ENCODE results near the gene TTI1. TPM values are rescaled to one million over a fixed set of nuclear protein-coding genes. Genes with fewer than 3 reads are reported as not detected.

The TTI1 gene
- total RNA-seq, 1 experiment from 2014 or later = 38.3 TPM

DNA sequence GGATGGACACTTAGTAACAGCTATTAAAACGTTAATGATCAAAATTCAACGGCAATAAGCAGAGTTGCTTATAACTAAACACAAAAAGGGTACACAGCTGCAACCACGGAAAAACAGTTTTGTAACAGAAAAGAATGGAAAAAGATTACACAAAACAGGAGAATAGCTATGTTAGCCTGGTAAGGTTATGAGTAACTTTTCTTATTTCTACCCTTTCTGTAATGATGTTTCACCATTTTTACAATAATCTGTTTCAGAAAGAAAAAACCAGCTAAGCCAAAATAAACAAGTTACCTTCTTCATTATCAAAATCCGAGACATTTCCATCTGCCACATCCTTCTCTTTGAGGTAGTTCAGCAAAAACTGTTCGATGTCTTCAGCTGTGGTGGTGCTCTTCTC, 27.4 kb downstream of the TTI1 start:
- Histone ChIP-seq H3K27ac (ENCODE audit: low read length) (no peak overlapping the region), H3K27me3 (ENCODE audit: low read length) (no peaks in the 10 kb centered on the region), H2AFZ (ENCODE audit: low read length) (no peak overlapping the region), H3K4me2 (ENCODE audit: low read depth, low read length, poor library complexity, severe bottlenecking) (no peak overlapping the region), H3K79me2 (ENCODE audit: low read length) (peaks cover 54% of the 10 kb centered on the region), H3K4me3 (ENCODE audit: low read length) (no peak overlapping the region), H3K9me2 (replicated peaks; ENCODE audit: insufficient read depth, low read length) (no peaks in the 10 kb centered on the region), H3K9me3 (ENCODE audit: low read length) (no peaks in the 10 kb centered on the region), H4K20me1 (ENCODE audit: insufficient read depth, low read depth, low read length) (peaks cover 21% of the 10 kb centered on the region), H3K9ac (ENCODE audit: low read length) (no peak overlapping the region), H3K36me3 (ENCODE audit: insufficient read depth, low read length) (peaks cover 21% of the 10 kb centered on the region), H3K4me1 (ENCODE audit: low read length) (peaks cover 13% of the 10 kb centered on the region)
- DNase-seq = no peak

- Histone ChIP-seq H3K4me3 (ENCODE audit: low read length) (no peak overlapping the region), H3K9me3 (ENCODE audit: low read length) (no peaks in the 10 kb centered on the region), H3K27me3 (ENCODE audit: low read length) (no peaks in the 10 kb centered on the region), H3K9ac (ENCODE audit: low read length) (no peak overlapping the region), H2AFZ (ENCODE audit: low read length) (no peak overlapping the region), H3K79me2 (ENCODE audit: low read length) (peaks cover 41% of the 10 kb centered on the region), H4K20me1 (ENCODE audit: insufficient read depth, low read depth, low read length) (peaks cover 22% of the 10 kb centered on the region), H3K4me1 (ENCODE audit: low read length) (peaks cover 13% of the 10 kb centered on the region), H3K4me2 (ENCODE audit: low read depth, low read length, poor library complexity, severe bottlenecking) (no peak overlapping the region), H3K9me2 (replicated peaks; ENCODE audit: insufficient read depth, low read length) (no peaks in the 10 kb centered on the region), H3K36me3 (ENCODE audit: insufficient read depth, low read length) (peaks cover 24% of the 10 kb centered on the region), H3K27ac (ENCODE audit: low read length) (no peak overlapping the region)
- DNase-seq = no peak
Observed at GRCh38 chr20:38004416-38004815, 28.8 kb downstream of the TTI1 start.

GRCh38 chr20:38002422-38002821, 30.8 kb downstream of the TTI1 start:
- no peak overlapping the region for H3K9ac ChIP-seq (ENCODE audit: low read length)
- H3K27me3 ChIP-seq (ENCODE audit: low read length) = no peaks in the 10 kb centered on the region
- peaks cover 22% of the 10 kb centered on the region for H3K79me2 ChIP-seq (ENCODE audit: low read length)
- no peak for DNase-seq
- H3K4me3 ChIP-seq (ENCODE audit: low read length) = no peak overlapping the region
- no peak overlapping the region for H3K4me2 ChIP-seq (ENCODE audit: low read depth, low read length, poor library complexity, severe bottlenecking)
- peaks cover 2% of the 10 kb centered on the region for H3K4me1 ChIP-seq (ENCODE audit: low read length)
- H3K27ac ChIP-seq (ENCODE audit: low read length) = no peak overlapping the region
- no peak overlapping the region for H2AFZ ChIP-seq (ENCODE audit: low read length)
- H3K36me3 ChIP-seq (ENCODE audit: insufficient read depth, low read length) = peaks cover 36% of the 10 kb centered on the region
- H3K9me2 ChIP-seq (replicated peaks; ENCODE audit: insufficient read depth, low read length) = no peaks in the 10 kb centered on the region
- H4K20me1 ChIP-seq (ENCODE audit: insufficient read depth, low read depth, low read length) = peaks cover 9% of the 10 kb centered on the region; the same call in 1 of the 2 replicates
- no peaks in the 10 kb centered on the region for H3K9me3 ChIP-seq (ENCODE audit: low read length)

DNA sequence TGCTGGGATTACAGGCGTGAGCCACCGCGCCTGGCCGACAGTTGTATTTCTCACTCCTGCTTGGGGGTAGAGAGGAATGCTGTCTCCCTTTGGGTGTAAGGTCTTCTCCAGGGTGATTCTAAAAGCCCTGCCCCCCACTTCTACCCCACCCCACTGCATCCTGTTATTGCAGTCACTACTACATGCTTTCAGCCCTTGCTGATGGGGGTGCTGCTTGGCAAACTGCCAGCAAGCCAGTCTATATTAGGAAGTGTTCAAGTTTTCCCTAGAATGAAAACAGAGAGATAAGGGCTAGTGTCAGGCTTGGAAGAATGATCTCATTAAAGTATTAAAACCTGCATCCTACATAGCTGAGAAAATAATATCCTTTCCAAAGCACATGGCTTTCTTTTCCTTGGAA, 31.3 kb downstream of the TTI1 start:
- Histone ChIP-seq H3K36me3 (ENCODE audit: insufficient read depth, low read length) (peaks cover 38% of the 10 kb centered on the region), H3K9me3 (ENCODE audit: low read length) (no peaks in the 10 kb centered on the region), H2AFZ (ENCODE audit: low read length) (no peak overlapping the region), H3K4me1 (ENCODE audit: low read length) (no peaks in the 10 kb centered on the region), H3K79me2 (ENCODE audit: low read length) (peaks cover 18% of the 10 kb centered on the region), H3K9ac (ENCODE audit: low read length) (no peak overlapping the region), H3K27me3 (ENCODE audit: low read length) (no peaks in the 10 kb centered on the region), H3K4me3 (ENCODE audit: low read length) (no peak overlapping the region), H3K9me2 (replicated peaks; ENCODE audit: insufficient read depth, low read length) (no peaks in the 10 kb centered on the region), H3K27ac (ENCODE audit: low read length) (no peak overlapping the region), H4K20me1 (ENCODE audit: insufficient read depth, low read depth, low read length) (peaks cover 9% of the 10 kb centered on the region; the same call in 1 of the 2 replicates), H3K4me2 (ENCODE audit: low read depth, low read length, poor library complexity, severe bottlenecking) (no peak overlapping the region)
- DNase-seq = no peak

DNA sequence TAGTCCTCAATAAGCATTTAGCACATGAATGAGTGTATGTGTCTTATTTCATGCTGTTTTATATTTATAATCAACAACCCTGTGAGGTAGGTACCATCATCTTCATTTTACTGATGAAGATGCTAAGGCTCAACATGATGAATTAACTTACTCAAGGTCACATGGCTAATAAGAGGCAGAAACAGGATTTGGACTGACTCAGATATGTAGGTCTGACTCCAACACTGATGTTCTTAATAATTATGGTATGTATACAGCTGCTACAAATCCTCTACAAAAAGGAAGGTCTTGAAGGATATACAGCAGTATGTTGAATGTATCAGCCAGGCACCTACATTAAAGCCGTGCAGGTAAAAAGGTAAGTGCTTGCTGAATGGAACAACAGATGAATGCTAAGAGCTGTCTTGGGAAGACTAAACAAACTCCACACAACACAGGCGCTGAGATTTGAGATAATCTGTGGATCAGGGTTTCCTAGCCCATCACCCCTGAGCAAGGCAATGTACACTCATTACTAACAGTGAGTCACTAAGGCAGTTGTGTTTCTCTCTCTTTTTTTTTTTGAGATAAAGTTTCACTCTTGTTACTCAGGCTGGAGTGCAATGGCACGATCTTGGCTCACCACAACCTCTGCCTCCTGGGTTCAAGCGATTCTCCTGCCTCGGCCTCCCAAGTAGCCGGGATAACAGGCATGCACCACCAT, 31.9 kb downstream of the TTI1 start:
- peaks cover 11% of the 10 kb centered on the region; the same call in 1 of the 2 replicates for H3K79me2 ChIP-seq (ENCODE audit: low read length)
- H3K36me3 ChIP-seq (ENCODE audit: insufficient read depth, low read length) = peaks cover 34% of the 10 kb centered on the region
- H3K9ac ChIP-seq (ENCODE audit: low read length) = no peak overlapping the region
- H4K20me1 ChIP-seq (ENCODE audit: insufficient read depth, low read depth, low read length) = peaks cover 5% of the 10 kb centered on the region; the same call in 1 of the 2 replicates
- H3K9me3 ChIP-seq (ENCODE audit: low read length) = no peaks in the 10 kb centered on the region
- no peak for DNase-seq
- no peak overlapping the region for H3K4me2 ChIP-seq (ENCODE audit: low read depth, low read length, poor library complexity, severe bottlenecking)
- no peaks in the 10 kb centered on the region for H3K4me1 ChIP-seq (ENCODE audit: low read length)
- no peaks in the 10 kb centered on the region for H3K9me2 ChIP-seq (replicated peaks; ENCODE audit: insufficient read depth, low read length)
- H3K4me3 ChIP-seq (ENCODE audit: low read length) = no peak overlapping the region
- no peak overlapping the region for H2AFZ ChIP-seq (ENCODE audit: low read length)
- H3K27ac ChIP-seq (ENCODE audit: low read length) = no peak overlapping the region
- no peaks in the 10 kb centered on the region for H3K27me3 ChIP-seq (ENCODE audit: low read length)

GRCh38 chr20:38000293-38000692, 33.0 kb downstream of the TTI1 start:
- no peak for DNase-seq
- H3K9ac ChIP-seq (ENCODE audit: low read length) = no peak overlapping the region
- H3K36me3 ChIP-seq (ENCODE audit: insufficient read depth, low read length) = peaks cover 39% of the 10 kb centered on the region
- no peak overlapping the region for H3K27ac ChIP-seq (ENCODE audit: low read length)
- H3K4me2 ChIP-seq (ENCODE audit: low read depth, low read length, poor library complexity, severe bottlenecking) = no peak overlapping the region
- 0 out of 2 replicates have a peak, but pooled peaks cover 5% of the 10 kb centered on the region for H3K79me2 ChIP-seq (ENCODE audit: low read length)
- no peak overlapping the region for H2AFZ ChIP-seq (ENCODE audit: low read length)
- no peaks in the 10 kb centered on the region for H3K9me2 ChIP-seq (replicated peaks; ENCODE audit: insufficient read depth, low read length)
- no peak overlapping the region for H3K4me3 ChIP-seq (ENCODE audit: low read length)
- no peaks in the 10 kb centered on the region for H3K4me1 ChIP-seq (ENCODE audit: low read length)
- no peaks in the 10 kb centered on the region for H3K27me3 ChIP-seq (ENCODE audit: low read length)
- no peaks in the 10 kb centered on the region for H3K9me3 ChIP-seq (ENCODE audit: low read length)
- peaks cover 5% of the 10 kb centered on the region; the same call in 1 of the 2 replicates for H4K20me1 ChIP-seq (ENCODE audit: insufficient read depth, low read depth, low read length)

GRCh38 chr20:37999526-38000263, 33.6 kb downstream of the TTI1 start:
- H3K36me3 ChIP-seq (ENCODE audit: insufficient read depth, low read length) = peaks cover 39% of the 10 kb centered on the region
- no peak overlapping the region for H3K4me3 ChIP-seq (ENCODE audit: low read length)
- no peak overlapping the region for H3K27ac ChIP-seq (ENCODE audit: low read length)
- DNase-seq = no peak
- peaks cover 5% of the 10 kb centered on the region; the same call in 1 of the 2 replicates for H4K20me1 ChIP-seq (ENCODE audit: insufficient read depth, low read depth, low read length)
- H3K4me1 ChIP-seq (ENCODE audit: low read length) = no peaks in the 10 kb centered on the region
- H3K9ac ChIP-seq (ENCODE audit: low read length) = no peak overlapping the region
- no peaks in the 10 kb centered on the region for H3K9me2 ChIP-seq (replicated peaks; ENCODE audit: insufficient read depth, low read length)
- 0 out of 2 replicates have a peak, but pooled peaks cover 3% of the 10 kb centered on the region for H3K79me2 ChIP-seq (ENCODE audit: low read length)
- H3K9me3 ChIP-seq (ENCODE audit: low read length) = no peaks in the 10 kb centered on the region
- no peak overlapping the region for H2AFZ ChIP-seq (ENCODE audit: low read length)
- no peak overlapping the region for H3K4me2 ChIP-seq (ENCODE audit: low read depth, low read length, poor library complexity, severe bottlenecking)
- H3K27me3 ChIP-seq (ENCODE audit: low read length) = no peaks in the 10 kb centered on the region

- no peak overlapping the region for H2AFZ ChIP-seq (ENCODE audit: low read length)
- no peak overlapping the region for H3K4me3 ChIP-seq (ENCODE audit: low read length)
- H3K4me1 ChIP-seq (ENCODE audit: low read length) = peaks cover 3% of the 10 kb centered on the region; the same call in 1 of the 2 replicates
- no peaks in the 10 kb centered on the region for H3K79me2 ChIP-seq (ENCODE audit: low read length)
- no peak overlapping the region for H3K9ac ChIP-seq (ENCODE audit: low read length)
- H3K27ac ChIP-seq (ENCODE audit: low read length) = no peak overlapping the region
- H3K36me3 ChIP-seq (ENCODE audit: insufficient read depth, low read length) = peaks cover 36% of the 10 kb centered on the region
- H3K27me3 ChIP-seq (ENCODE audit: low read length) = no peaks in the 10 kb centered on the region
- peaks cover 5% of the 10 kb centered on the region; the same call in 1 of the 2 replicates for H4K20me1 ChIP-seq (ENCODE audit: insufficient read depth, low read depth, low read length)
- no peaks in the 10 kb centered on the region for H3K9me3 ChIP-seq (ENCODE audit: low read length)
- no peak overlapping the region for H3K4me2 ChIP-seq (ENCODE audit: low read depth, low read length, poor library complexity, severe bottlenecking)
- no peaks in the 10 kb centered on the region for H3K9me2 ChIP-seq (replicated peaks; ENCODE audit: insufficient read depth, low read length)
- DNase-seq = no peak
Observed at GRCh38 chr20:37997516-37997915, 35.7 kb downstream of the TTI1 start.
